Ovary (tissue), 9 donors: Measurements from ENCODE around the gene AIG1. TPM values are rescaled to one million over a fixed set of nuclear protein-coding genes. Genes with fewer than 3 reads are reported as not detected.
"Not testable (repeated sequence)": the region's sequence is repeated elsewhere in the genome, so short reads cannot be mapped to it uniquely, and the experiment has no call there.

ENCODE experiments used
- DNase-seq, 5 donors: peaks; one replicate each; pipeline ENCODE4 v3.0.0-alpha.2; 2019 to 2020
- H3K27ac ChIP-seq, 2 donors: fragments of 200-600 bp; one replicate each; pipeline versions ENCODE4 v1.5.1 to v1.8.0; 2019 to 2022
- H3K27me3 ChIP-seq: fragments of 200-600 bp; one replicate; pipeline ENCODE4 v1.8.0; 2022
- H3K36me3 ChIP-seq: fragments of 200-600 bp; sonication (generic); one replicate; pipeline ENCODE4 v1.5.1; 2019
- H3K4me1 ChIP-seq: one replicate; pipeline ENCODE4 v1.8.1; 2013; ENCODE audit warnings: mild to moderate bottlenecking, moderate library complexity; ENCODE audit not compliant: insufficient read depth
- H3K4me3 ChIP-seq: fragments of 200-600 bp; sonication (generic); one replicate; pipeline ENCODE4 v1.5.1; 2017
- H3K9me3 ChIP-seq, 2 donors: fragments of 200-600 bp in 1 of 2; sonication (generic) in 1 of 2; one replicate each; pipeline versions ENCODE4 v1.5.1 to v1.8.1; 2013 to 2019; ENCODE audit warnings: mild to moderate bottlenecking in 1 of 2, moderate library complexity in 1 of 2
- CTCF ChIP-seq, 3 donors: fragments of 450-650 bp in 2 of 3; fragments of 200-600 bp in 1 of 3; IDR thresholded peaks; one replicate each; pipeline versions ENCODE4 v1.5.1 to v1.8.0; 2016 to 2022; ENCODE audit warnings: antibody characterized with exemption in 3 of 3, mild to moderate bottlenecking in 1 of 3
- EP300 ChIP-seq: sonication (generic); formaldehyde crosslinking; IDR thresholded peaks from one replicate; pipeline ENCODE4 v1.6.1; 2017; ENCODE audit warnings: antibody characterized with exemption
- POLR2A ChIP-seq: fragments of 450-650 bp; IDR thresholded peaks from one replicate; pipeline ENCODE4 v1.6.1; 2017; ENCODE audit warnings: antibody characterized with exemption, mild to moderate bottlenecking, moderate library complexity
- WGBS, 3 donors: extraction: QIAGEN DNeasy Blood & Tissue Kit in 1 of 3; methylation state at CpG; one replicate each; pipeline versions ENCODE4 v1.1.5 to v1.1.7; 2013 to 2017; 5-methylcytosine and 5-hydroxymethylcytosine counted together
- intact Hi-C, 4 donors: fragments of 100-400 bp; cut with DNase I; formaldehyde crosslinking; loops; one replicate each; pipeline versions ENCODE4 v1.11.0 to v1.15.1; 2022 to 2023
- polyA plus RNA-seq, 2 donors: library from polyadenylated mRNA; stranded (reverse); fragments of 200-250 nt in 1 of 2; fragments of 350-450 nt in 1 of 2; fragmentation: Illumina TruSeq in 1 of 2; extraction: RNeasy Lipid Tissue Mini Kit (QIAGEN cat#74804) in 1 of 2; gene quantifications; one replicate each; pipeline ENCODE4 v1.2.3, GENCODE V29; 2013 to 2014
- total RNA-seq, 7 donors: library from RNA; depleted of rRNA in 2 of 7; stranded (reverse); fragments of >200 nt in 2 of 7; fragmentation: NEBNext Ultra II Directional in 3 of 7; extraction: Animal tissue kit (Norgen Biotek cat#: 25700) in 3 of 7; gene quantifications; one replicate each; pipeline versions ENCODE4 v1.1.0 to v1.2.4, GENCODE V29; 2016 to 2023
- donor health status: DM: no; HTN: no; CAD: no; lungs with moderate emphysema.
- donor health status: DM: no; HTN: no; CAD: no.
- donor health status: Bipolar disorder and iron deficiency.
- donor health status: DM: yes; HTN: yes; CAD: no.
- donor health status: DM: no; HTN: no; CAD: no.
- donor health status: DM: yes; HTN: yes; CAD: no.

Gene AIG1
- total and polyA plus RNA-seq, 9 donors: 27.8 to 91.0 (median 37.3) TPM

DNA sequence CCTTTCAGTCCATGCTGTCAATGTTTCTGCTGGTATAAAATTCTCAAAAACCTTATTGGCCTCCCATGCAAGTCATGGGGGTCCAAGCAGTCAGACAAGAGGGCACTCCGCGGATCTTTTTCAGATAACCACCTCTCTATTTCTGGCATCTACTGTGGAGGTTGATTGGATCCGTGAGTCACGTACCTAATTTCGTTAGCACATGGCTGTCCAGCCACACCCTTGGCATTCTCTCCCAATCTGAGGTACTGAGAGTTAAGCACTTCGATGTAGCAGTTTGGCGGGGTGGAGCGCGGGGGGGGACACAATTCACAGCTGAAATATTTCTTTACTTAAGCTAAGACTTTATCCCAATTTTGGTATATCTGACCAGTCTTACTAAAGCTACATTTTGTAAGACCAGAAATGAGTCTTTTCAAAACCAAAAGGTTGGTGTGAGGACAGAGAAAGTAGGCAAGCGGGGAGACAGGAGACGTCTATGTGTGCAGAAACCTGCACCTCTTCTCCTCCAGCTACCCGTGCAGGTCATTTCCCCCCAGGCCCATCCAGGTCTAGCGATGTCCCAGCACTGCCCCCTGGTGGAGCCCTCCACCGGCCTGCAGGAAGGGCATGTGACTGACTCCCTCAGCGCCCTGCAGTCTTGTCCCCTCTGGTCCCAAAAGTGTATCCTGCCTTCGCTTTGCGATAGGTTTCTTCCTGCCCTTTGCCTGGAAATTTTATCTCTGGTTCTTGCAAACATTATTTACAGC lies 276.7 kb downstream of the AIG1 start:
- no peak for TF ChIP-seq EP300
- H3K27me3 ChIP-seq: no peaks in the 10 kb centered on the region
- intact Hi-C loops: loop anchor here in 1 of 4 donors (10.0 kb wide), 1 partner anchor 853 kb away; no protein-coding TSS in a partner anchor
- peaks cover 1% of the 10 kb centered on the region for H3K4me1 ChIP-seq
- WGBS, 3 donors: 85 to 89% (median 87%) methylated on average over 17 of the region's 17 CpGs
- no peak overlapping the region for H3K27ac ChIP-seq
- DNase-seq: peak in 3 of 5 donors; percentile 16 to 51 (median 44)
- H3K4me3 ChIP-seq: no peak overlapping the region
- no peaks in the 10 kb centered on the region for H3K36me3 ChIP-seq
- no peaks in the 10 kb centered on the region for H3K9me3 ChIP-seq

DNA sequence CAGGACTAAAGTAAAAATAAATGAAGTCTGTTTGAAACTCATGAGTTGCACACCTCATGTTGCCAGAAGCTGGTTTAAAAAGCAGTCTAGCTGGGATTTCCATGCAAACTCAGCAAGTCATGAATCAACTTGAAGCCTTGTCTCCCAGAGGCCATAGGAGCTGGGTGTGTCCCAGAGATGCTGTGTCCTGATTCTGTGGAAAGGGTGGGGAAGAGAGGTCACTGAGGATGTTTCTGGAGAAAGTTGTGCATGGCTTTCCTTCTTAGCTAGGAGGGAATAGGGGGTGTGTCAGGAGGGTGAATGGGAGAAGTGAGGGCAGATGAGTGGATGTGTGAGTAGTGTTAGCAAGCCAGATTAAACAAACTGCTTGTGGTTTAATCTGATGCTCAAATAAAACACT lies 278.5 kb downstream of the AIG1 start:
- no peaks in the 10 kb centered on the region for H3K9me3 ChIP-seq
- no peak overlapping the region for H3K27ac ChIP-seq
- DNase-seq: no peak
- no peaks in the 10 kb centered on the region for H3K4me1 ChIP-seq
- intact Hi-C loops: loop anchor here in 1 of 4 donors (10.0 kb wide), 1 partner anchor 854 kb away; no protein-coding TSS in a partner anchor
- TF ChIP-seq POLR2A (no peak), EP300 (no peak), CTCF (IDR thresholded peaks at IDR 0.05) (no peak)
- no peak overlapping the region for H3K4me3 ChIP-seq
- H3K27me3 ChIP-seq: no peaks in the 10 kb centered on the region
- no peaks in the 10 kb centered on the region for H3K36me3 ChIP-seq

- H3K9me3 ChIP-seq, H3K4me1 ChIP-seq, H3K4me3 ChIP-seq, intact Hi-C loops, H3K27me3 ChIP-seq, DNase-seq, H3K27ac ChIP-seq, H3K36me3 ChIP-seq: not testable (repeated sequence)
- 95 to 98% (median 96%) methylated on average over 7 of the region's 7 CpGs for WGBS, 3 donors
Observed at GRCh38 chr6:143345477-143345876, 284.8 kb downstream of the AIG1 start.

DNA sequence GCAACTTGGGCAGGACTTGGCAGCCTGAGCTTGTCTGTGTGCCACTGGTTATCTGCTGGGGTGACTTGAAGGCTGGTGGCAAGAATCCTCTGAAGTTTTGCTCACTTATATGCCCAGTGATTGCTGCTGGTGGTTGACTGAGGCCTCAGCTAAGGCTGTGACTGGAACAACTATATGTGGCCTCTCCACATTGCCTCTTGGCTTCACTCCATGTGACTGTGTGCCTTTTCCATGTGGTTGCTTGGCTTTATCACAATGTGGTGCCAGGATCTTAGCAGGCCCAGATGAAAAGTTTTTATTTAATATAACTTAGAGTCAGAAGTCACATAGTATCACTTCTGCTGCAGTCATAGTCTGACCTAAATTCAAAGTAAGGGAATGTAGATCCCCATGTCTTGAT lies 285.3 kb downstream of the AIG1 start:
- no peak for DNase-seq
- H3K4me1 ChIP-seq: no peaks in the 10 kb centered on the region
- H3K9me3 ChIP-seq: no peaks in the 10 kb centered on the region
- no peak overlapping the region for H3K27ac ChIP-seq
- intact Hi-C loops: no loop called here
- no peak for TF ChIP-seq POLR2A
- no peak for TF ChIP-seq EP300
- TF ChIP-seq CTCF (IDR thresholded peaks at IDR 0.05): no peak
- no peaks in the 10 kb centered on the region for H3K36me3 ChIP-seq
- H3K27me3 ChIP-seq: no peaks in the 10 kb centered on the region
- no peak overlapping the region for H3K4me3 ChIP-seq

DNA sequence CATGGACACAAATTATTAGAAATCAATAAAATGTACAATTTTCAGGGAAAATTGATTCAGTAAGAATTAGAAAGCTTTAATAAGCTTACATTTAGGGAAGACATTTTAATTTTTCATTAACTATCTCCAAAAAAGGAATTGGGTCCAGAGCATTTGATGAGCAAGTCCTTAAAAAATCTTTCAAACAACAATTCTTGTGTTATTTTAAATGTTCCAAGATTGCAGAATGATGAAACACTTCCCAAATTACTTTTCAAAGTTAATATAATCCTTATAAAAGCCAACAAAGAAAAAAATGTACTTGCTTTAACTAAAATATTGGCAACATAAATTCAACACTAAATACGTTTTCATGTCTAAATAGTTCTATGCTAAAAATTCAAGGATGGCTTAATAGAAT lies 287.8 kb downstream of the AIG1 start:
- Histone ChIP-seq H3K9me3 (no peaks in the 10 kb centered on the region), H3K4me1 (no peaks in the 10 kb centered on the region), H3K4me3 (no peak overlapping the region), H3K27me3 (no peaks in the 10 kb centered on the region), H3K27ac (no peak overlapping the region), H3K36me3 (no peaks in the 10 kb centered on the region)
- intact Hi-C loops: no loop called here
- no peak for TF ChIP-seq POLR2A
- TF ChIP-seq EP300: no peak
- TF ChIP-seq CTCF (IDR thresholded peaks at IDR 0.05): no peak
- DNase-seq: no peak
- 28 to 61% (median 30%) methylated on average over 1 of the region's 1 CpG for WGBS, 3 donors
